Measurements from ENCODE around the gene KLF3.
A peak's percentile ranks its signal among the peaks of the same experiment; 100 is the strongest.

The KLF3 gene

DNA sequence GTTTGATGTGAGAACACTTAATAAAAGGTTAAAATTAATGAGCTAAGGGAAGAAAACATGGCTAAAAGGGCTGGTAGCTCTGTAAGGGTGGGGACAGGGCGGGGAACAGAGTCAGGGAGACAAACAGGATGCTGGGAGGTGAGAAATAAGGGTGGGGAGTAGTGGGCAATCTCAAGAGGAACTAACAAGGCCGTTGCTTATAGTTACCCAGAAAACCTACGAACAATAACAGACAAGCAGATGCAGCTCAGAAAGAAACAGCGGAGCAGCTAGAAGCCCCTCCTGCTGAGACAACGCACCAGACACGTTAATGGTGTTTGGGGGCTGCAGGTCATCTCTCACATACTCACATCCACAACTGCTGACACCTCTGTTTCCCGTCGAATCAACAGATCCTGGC lies 9.7 kb upstream of the KLF3 start:
- DNase-seq (ENCODE audit: low read depth in 1 of 2, low spot score in 1 of 2), result no peak

- no peak for DNase-seq (ENCODE audit: low read depth in 1 of 2, low spot score in 1 of 2)
Observed at GRCh38 chr4:38656111-38656510, 7.9 kb upstream of the KLF3 start.

DNA sequence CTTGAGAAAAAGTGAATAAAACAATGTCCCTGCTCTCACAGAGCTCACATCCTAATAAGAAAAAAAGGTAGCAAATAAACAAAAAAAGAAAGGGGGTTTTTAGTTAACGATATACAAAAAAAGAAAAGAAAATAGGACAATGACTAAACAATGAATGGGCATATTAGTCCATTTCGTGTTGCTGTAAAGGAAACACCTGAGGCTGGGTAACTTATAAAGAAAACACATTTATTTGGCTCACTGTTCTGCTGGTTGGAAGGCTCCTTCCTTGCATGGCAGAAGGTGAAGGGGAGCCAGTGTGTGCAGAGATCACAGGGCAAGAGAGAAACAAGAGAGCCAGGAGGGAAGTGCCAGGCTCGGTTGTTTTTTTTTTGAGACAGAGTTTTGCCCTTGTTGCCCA lies 4.7 kb upstream of the KLF3 start:
- DNase-seq (ENCODE audit: low read depth in 1 of 2, low spot score in 1 of 2), result no peak

GRCh38 chr4:38660838-38661237 lies 3.2 kb upstream of the KLF3 start:
- DNase-seq (ENCODE audit: low read depth in 1 of 2, low spot score in 1 of 2), result no peak

- DNase-seq (ENCODE audit: low read depth in 1 of 2, low spot score in 1 of 2), result no peak
Observed at GRCh38 chr4:38661371-38661770, 2.6 kb upstream of the KLF3 start.

GRCh38 chr4:38662522-38663089 lies 1.4 kb upstream of the KLF3 start:
- no peak for DNase-seq (ENCODE audit: low read depth in 1 of 2, low spot score in 1 of 2)

DNA sequence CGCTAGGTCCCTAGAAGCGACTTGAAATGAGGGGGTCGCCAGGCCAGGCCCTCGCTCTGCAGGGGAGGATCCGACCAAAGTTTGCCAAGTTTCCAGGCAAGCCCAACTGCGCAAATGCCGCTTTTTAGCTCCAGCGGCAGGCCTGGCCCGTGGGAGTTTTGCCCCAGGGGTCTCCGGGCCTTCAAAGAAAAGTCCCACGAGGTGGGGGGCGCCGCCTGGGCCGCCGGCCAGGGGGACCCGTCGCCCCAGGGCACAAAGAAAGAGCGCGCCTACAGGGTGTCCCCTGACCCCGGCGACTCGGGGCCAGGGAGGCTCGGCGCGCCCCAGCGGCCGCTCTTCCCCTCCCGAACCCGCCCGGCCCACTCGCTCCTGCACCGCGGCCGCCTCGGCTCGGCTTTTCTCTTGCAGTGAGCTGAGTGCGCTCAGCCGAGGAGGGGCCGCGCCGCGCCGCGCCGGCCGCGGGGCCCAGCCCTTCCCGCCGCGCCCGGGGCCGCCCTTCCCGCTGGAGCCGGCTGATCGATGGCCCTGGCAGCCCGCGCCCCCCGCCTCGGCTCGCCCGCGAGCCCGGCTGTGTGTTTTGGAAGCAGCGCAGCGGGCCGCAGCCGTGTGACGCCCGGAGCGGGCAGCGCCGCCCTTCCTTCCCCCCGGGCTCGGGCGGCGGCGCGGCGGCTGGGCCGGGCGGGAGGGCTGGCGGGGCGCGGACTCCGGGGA lies 754 bp upstream of the KLF3 start:
- DNase-seq (ENCODE audit: low read depth in 1 of 2, low spot score in 1 of 2), result no peak

- DNase-seq (ENCODE audit: low read depth in 1 of 2, low spot score in 1 of 2), result no peak
Observed at GRCh38 chr4:38664706-38665401, 855 bp downstream of the KLF3 start.

- no peak for DNase-seq (ENCODE audit: low read depth in 1 of 2, low spot score in 1 of 2)
Observed at GRCh38 chr4:38665551-38666411, 1.8 kb downstream of the KLF3 start.

- no peak for DNase-seq (ENCODE audit: low read depth in 1 of 2, low spot score in 1 of 2)
Observed at GRCh38 chr4:38666766-38667084, 2.7 kb downstream of the KLF3 start.

- DNase-seq (ENCODE audit: low read depth in 1 of 2, low spot score in 1 of 2), result peak in 1 of 2 donors; percentile 42
Observed at GRCh38 chr4:38667085-38667893, 3.3 kb downstream of the KLF3 start.

DNA sequence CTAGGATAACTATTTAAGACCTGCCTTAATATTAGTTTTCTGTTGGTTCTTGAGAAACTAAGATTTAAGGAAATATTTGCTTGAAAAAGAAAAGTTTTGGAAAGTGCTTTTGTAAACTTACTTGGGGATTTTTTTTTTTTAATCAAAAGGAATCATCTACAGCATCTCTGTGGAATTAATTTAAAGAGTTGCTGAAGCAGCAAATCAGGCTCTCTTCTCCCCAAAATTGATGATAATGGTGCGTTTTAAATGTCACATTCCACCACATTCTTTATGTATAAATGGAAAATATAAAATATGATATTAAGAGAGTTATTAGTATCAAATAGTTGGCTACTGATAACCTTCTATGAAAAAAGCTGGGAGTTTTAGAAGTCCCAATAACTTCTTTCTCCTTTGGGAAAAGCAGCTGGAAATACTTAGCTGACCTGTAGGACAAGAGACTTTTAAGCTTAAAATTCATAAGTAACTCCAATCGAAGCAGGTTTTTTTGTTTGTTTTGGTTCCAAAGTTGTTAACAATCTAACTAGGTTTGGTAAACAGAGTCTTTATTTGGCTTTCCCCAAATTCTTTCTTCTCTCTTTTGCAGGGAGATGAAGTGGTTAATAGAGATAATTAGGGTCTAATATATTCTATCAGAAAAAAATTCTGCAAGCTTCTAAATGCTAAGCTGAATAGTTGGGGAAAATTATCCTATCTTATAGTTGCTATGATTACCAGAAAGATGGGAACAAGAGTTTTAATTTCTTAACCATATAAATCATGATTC lies 4.4 kb downstream of the KLF3 start:
- DNase-seq (ENCODE audit: low read depth in 1 of 2, low spot score in 1 of 2), result no peak

DNA sequence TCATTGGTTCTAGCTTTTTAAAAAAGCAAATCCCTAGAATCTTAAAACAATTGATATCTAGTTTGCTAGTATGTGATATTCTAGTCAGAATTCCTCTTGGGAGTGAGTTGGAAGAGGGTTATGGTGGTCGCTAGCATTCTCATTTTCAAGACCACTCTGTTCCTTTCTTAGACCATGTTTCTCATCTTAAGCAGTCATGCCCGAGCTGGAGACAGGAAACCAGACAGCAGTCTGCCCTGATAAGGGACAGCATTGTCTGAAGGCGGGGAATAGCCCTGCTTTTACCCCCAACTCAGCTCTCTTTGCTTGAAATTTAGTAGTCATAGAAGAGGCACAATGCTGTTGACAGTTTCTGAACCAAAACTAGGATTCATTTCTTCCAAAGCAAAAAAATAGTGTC lies 5.2 kb downstream of the KLF3 start:
- DNase-seq (ENCODE audit: low read depth in 1 of 2, low spot score in 1 of 2), result no peak

GRCh38 chr4:38670109-38670901 lies 6.3 kb downstream of the KLF3 start:
- no peak for DNase-seq (ENCODE audit: low read depth in 1 of 2, low spot score in 1 of 2)

DNA sequence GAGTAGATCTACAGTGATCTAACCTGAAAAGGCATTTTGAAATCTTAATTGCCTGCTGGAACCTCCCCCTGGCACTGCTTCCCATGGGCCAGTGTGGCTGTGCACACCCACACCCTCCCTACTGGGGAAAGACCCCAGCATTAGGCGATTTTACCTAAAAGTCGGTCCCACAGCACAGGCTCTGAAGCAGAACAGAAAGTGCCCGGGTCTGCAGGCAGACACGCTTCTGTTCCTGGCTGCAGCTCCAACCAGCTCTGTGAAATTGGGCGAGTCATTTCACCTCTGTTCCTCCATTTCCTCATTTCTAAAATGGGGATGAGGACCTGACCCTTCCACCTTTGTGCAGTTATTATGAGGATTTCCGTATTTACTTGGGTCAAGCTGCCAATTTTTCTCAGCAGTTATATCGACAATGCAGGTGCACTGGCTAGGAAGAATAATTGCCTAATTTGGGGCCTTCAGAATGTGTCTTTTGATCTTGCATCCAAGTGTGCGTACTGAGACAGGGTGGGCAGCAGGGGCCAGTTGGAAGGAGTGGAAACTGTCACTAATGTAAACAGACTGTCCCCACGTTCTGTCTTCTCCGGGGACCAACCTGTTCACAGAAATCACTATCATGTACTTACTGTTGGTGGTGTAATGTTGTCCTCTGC lies 7.1 kb downstream of the KLF3 start:
- no peak for DNase-seq (ENCODE audit: low read depth in 1 of 2, low spot score in 1 of 2)

GRCh38 chr4:38671592-38671940 lies 7.6 kb downstream of the KLF3 start:
- DNase-seq (ENCODE audit: low read depth in 1 of 2, low spot score in 1 of 2), result no peak

- DNase-seq (ENCODE audit: low read depth in 1 of 2, low spot score in 1 of 2), result no peak
Observed at GRCh38 chr4:38672074-38672396, 8.0 kb downstream of the KLF3 start.

GRCh38 chr4:38672397-38673129 lies 8.6 kb downstream of the KLF3 start:
- no peak for DNase-seq (ENCODE audit: low read depth in 1 of 2, low spot score in 1 of 2)
